HUES6 (cell line): Measurements from ENCODE around the gene QPCTL.
"Not testable (repeated sequence)": the region's sequence is repeated elsewhere in the genome, so short reads cannot be mapped to it uniquely, and the experiment has no call there.

Experiments
- H3K27ac ChIP-seq: 2 replicates; pipeline ENCODE4 v1.7.0; 2013; ENCODE audit warnings: low read depth, mild to moderate bottlenecking, low read length, inconsistent platforms
- H3K27me3 ChIP-seq: 2 replicates; pipeline ENCODE4 v1.6.1; 2013; ENCODE audit warnings: low read length; ENCODE audit not compliant: control insufficient read depth, insufficient read depth
- H3K36me3 ChIP-seq: 2 replicates; pipeline ENCODE4 v1.6.1; 2013; ENCODE audit warnings: low read length; ENCODE audit not compliant: control insufficient read depth, insufficient read depth
- H3K4me1 ChIP-seq: 2 replicates; pipeline ENCODE4 v1.6.1; 2013; ENCODE audit warnings: low read length; ENCODE audit not compliant: control insufficient read depth, insufficient read depth
- H3K4me3 ChIP-seq: 2 replicates; pipeline ENCODE4 v1.5.1; 2013; ENCODE audit warnings: low read depth, low read length
- H3K9ac ChIP-seq: one replicate; pipeline ENCODE4 v1.6.1; 2013; ENCODE audit warnings: mild to moderate bottlenecking, low read length
- H3K9me3 ChIP-seq: 2 replicates; pipeline ENCODE4 v1.6.1; 2013; ENCODE audit warnings: low read depth, low read length; ENCODE audit not compliant: control insufficient read depth, insufficient read depth

Gene QPCTL

DNA sequence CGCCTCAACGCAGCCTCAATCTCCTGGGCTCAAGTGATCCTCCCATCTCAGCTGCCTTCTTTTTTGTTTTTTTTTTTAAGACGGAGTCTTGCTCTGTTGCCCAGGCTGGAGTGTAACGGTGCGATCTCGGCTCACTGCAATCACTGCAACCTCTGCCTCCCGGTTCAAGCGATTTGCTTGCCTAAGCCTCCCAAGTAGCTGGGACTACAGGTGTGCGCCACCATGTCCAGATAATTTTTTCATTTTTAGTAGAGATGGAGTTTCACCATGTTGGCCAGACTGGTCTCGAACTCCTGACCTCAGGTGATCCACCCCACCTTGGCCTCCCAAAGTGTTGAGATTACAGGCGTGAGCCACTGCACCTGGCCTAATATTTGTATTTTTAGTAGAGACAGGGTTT is 27.6 kb downstream of the QPCTL start:
- H3K4me1 ChIP-seq, result peaks cover 15% of the 10 kb centered on the region
- not testable (repeated sequence) for H3K9ac ChIP-seq, H3K4me3 ChIP-seq, H3K27ac ChIP-seq, H3K9me3 ChIP-seq, H3K27me3 ChIP-seq
- H3K36me3 ChIP-seq, result peaks cover 18% of the 10 kb centered on the region

- H3K9ac ChIP-seq, H3K27me3 ChIP-seq, H3K27ac ChIP-seq: not testable (repeated sequence)
These were observed 36.2 kb downstream of the QPCTL start for GRCh38 chr19:45728683-45729082.

DNA sequence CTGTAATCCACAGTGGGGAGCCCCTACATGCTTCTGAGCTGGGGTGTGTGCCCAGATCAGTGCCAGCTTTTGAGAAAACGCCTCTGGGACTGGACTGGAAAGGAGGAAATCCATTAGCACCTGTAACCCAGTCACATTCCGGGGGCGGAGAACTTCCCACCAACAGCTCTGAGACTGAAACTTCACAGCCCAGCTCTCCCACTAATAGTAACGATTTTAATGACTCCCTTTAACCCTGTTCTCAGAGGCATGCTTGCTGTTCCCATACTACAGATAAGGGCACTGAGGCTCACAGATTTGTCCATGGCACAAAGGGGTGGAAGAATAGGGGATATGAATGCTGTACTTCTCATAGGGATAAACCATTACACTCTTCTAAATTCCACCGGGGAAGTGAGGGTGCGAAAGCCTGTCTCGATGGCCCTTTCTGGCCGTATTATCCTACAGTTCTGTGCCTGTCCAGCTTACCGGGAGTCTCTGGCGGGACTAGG is 37.4 kb downstream of the QPCTL start:
- Histone ChIP-seq H3K9ac (peak overlapping the region; percentile 82), H3K4me3 (peak overlapping the region; percentile 88), H3K27me3 (no peaks in the 10 kb centered on the region), H3K27ac (peak overlapping the region; percentile 33; the same call in 1 of the 2 replicates), H3K4me1 (peaks cover 4% of the 10 kb centered on the region; the same call in 1 of the 2 replicates), H3K36me3 (no peaks in the 10 kb centered on the region), H3K9me3 (no peaks in the 10 kb centered on the region)

More at GRCh38 chr19:45728683-45729082, 36.2 kb downstream of the QPCTL start:
- not testable (repeated sequence) for H3K9me3 ChIP-seq, H3K36me3 ChIP-seq, H3K4me1 ChIP-seq, H3K4me3 ChIP-seq

GRCh38 chr19:45730368-45731288 is 38.2 kb downstream of the QPCTL start, which contains the start of gene FBXO46:
Gene FBXO46, minus strand, starts transcription at chr19:45730896. Its CDS starts 17,401 bp downstream, at chr19:45713495.
- Histone ChIP-seq H3K27me3 (no peaks in the 10 kb centered on the region), H3K4me1 (peaks cover 4% of the 10 kb centered on the region; the same call in 1 of the 2 replicates), H3K9ac (peak within 1 kb of the TSS; percentile 82), H3K27ac (peak within 1 kb of the TSS; percentile 33; the same call in 1 of the 2 replicates), H3K36me3 (no peaks in the 10 kb centered on the region), H3K9me3 (no peaks in the 10 kb centered on the region), H3K4me3 (peak within 1 kb of the TSS; percentile 88)

GRCh38 chr19:45733160-45733810 is 40.8 kb downstream of the QPCTL start, which contains the start of gene MEIOSIN:
Gene MEIOSIN, plus strand, starts transcription at chr19:45733439. Its CDS starts 1,938 bp downstream, at chr19:45735377.
- Histone ChIP-seq H3K9me3 (no peaks in the 10 kb centered on the region), H3K4me1 (peaks cover 1% of the 10 kb centered on the region; the same call in 1 of the 2 replicates), H3K27ac (no peak within 1 kb of the TSS), H3K36me3 (no peaks in the 10 kb centered on the region), H3K27me3 (no peaks in the 10 kb centered on the region), H3K4me3 (no peak within 1 kb of the TSS), H3K9ac (no peak within 1 kb of the TSS)

- Histone ChIP-seq H3K4me3 (no peak overlapping the region), H3K36me3 (no peaks in the 10 kb centered on the region), H3K9ac (no peak overlapping the region), H3K4me1 (no peaks in the 10 kb centered on the region; the same call in 1 of the 2 replicates), H3K9me3 (no peaks in the 10 kb centered on the region), H3K27me3 (no peaks in the 10 kb centered on the region), H3K27ac (no peak overlapping the region)
These were observed 47.3 kb downstream of the QPCTL start for GRCh38 chr19:45739498-45740439.

DNA sequence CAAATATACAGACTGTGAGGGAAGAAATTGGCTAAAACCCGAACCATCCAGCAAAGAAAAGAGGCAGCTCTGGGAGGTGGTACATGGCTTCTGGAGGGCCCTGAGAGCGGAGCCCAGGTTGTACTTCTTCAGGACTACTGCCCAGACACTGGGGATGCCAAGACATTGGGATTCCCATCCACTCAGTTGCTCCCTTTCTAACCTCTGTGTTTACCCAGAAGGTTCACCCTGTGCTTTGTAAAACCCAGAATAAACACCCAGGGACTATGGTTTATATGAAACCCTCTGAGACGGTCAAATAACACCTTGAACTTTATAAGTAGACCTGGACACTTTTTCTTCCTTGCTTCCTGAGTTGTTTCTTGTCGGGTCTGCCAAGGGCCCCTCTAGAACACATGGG is 50.5 kb downstream of the QPCTL start:
- Histone ChIP-seq H3K4me3 (no peak overlapping the region), H3K4me1 (peaks cover 6% of the 10 kb centered on the region; the same call in 1 of the 2 replicates), H3K27ac (no peak overlapping the region), H3K9ac (no peak overlapping the region), H3K36me3 (no peaks in the 10 kb centered on the region), H3K27me3 (no peaks in the 10 kb centered on the region), H3K9me3 (no peaks in the 10 kb centered on the region)

- no peak overlapping the region for H3K27ac ChIP-seq
- H3K27me3 ChIP-seq, result no peaks in the 10 kb centered on the region
- no peaks in the 10 kb centered on the region for H3K9me3 ChIP-seq
- H3K9ac ChIP-seq, result no peak overlapping the region
- H3K4me1 ChIP-seq, result peaks cover 6% of the 10 kb centered on the region; the same call in 1 of the 2 replicates
- H3K4me3 ChIP-seq, result no peak overlapping the region
- no peaks in the 10 kb centered on the region for H3K36me3 ChIP-seq
These were observed 53.1 kb downstream of the QPCTL start for GRCh38 chr19:45745606-45746005.

DNA sequence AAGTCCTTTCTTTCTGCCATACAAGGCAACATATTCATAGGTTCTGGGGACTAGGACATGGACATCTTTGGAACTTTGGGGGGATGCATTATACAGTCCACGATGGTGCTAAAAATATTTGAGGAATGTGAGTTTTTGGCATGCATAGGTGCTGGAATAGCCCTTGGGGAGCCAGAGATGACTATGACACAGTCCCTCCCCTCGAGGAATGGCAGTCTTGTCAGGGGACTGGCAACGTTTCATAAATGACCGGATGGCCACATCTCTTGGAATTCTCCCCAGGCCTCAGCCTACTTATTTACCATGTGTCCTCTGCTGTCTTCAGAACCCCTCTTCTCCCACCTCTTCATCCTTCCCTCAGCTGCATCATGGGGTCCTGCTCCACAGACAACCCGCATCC is 54.4 kb downstream of the QPCTL start:
- Histone ChIP-seq H3K27me3 (no peaks in the 10 kb centered on the region), H3K4me3 (no peak overlapping the region), H3K9me3 (no peaks in the 10 kb centered on the region), H3K27ac (no peak overlapping the region), H3K36me3 (no peaks in the 10 kb centered on the region), H3K9ac (no peak overlapping the region), H3K4me1 (peaks cover 6% of the 10 kb centered on the region; the same call in 1 of the 2 replicates)

- H3K27me3 ChIP-seq, result no peaks in the 10 kb centered on the region
- peaks cover 6% of the 10 kb centered on the region; the same call in 1 of the 2 replicates for H3K4me1 ChIP-seq
- no peaks in the 10 kb centered on the region for H3K36me3 ChIP-seq
- no peak overlapping the region for H3K9ac ChIP-seq
- H3K27ac ChIP-seq, result no peak overlapping the region
- H3K9me3 ChIP-seq, result no peaks in the 10 kb centered on the region
- no peak overlapping the region for H3K4me3 ChIP-seq
These were observed 55.0 kb downstream of the QPCTL start for GRCh38 chr19:45747513-45747912.
